Ishikawa (cell line): Measurements from ENCODE around the gene ZNF318.

Experiments
- CEBPB ChIP-seq: IDR thresholded peaks from 2 replicates; pipeline ENCODE4 v1.6.1; 2012
- FOXM1 ChIP-seq: IDR thresholded peaks from 2 replicates; pipeline ENCODE4 v1.6.1; 2012; ENCODE audit warnings: low read depth, borderline replicate concordance
- TF ChIP-seq, protein P1 (sequence below): IDR thresholded peaks from 2 replicates; pipeline ENCODE4 v1.6.1; 2012

GRCh38 chr6:43310134-43310533 is 59.3 kb downstream of the ZNF318 start:
- TF ChIP-seq, protein P1, sequence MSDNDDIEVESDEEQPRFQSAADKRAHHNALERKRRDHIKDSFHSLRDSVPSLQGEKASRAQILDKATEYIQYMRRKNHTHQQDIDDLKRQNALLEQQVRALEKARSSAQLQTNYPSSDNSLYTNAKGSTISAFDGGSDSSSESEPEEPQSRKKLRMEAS, result no peak
- TF ChIP-seq FOXM1 (no peak), CEBPB (no peak)
